Omental fat pad (tissue), 4 donors: ENCODE results near the gene MORC1. TPM values are rescaled to one million over a fixed set of nuclear protein-coding genes. Genes with fewer than 3 reads are reported as not detected.

Experiments
- ATAC-seq: fragments of 150-250 bp; one replicate; pipeline ENCODE4 v1.9.1; 2016; ENCODE audit warnings: mild to moderate bottlenecking, moderate library complexity; ENCODE audit not compliant: low FRiP score
- DNase-seq: peaks from one replicate; pipeline ENCODE4 v3.0.0-alpha.2; 2019; ENCODE audit warnings: low spot score
- CTCF ChIP-seq, 3 donors: fragments of 450-650 bp; IDR thresholded peaks; one replicate each; pipeline ENCODE4 v1.5.1; 2016 to 2017; ENCODE audit warnings: antibody characterized with exemption in 3 of 3, mild to moderate bottlenecking in 3 of 3, moderate library complexity in 2 of 3
- total RNA-seq, 4 donors: library from RNA; depleted of rRNA; stranded (reverse); fragments of >200 nt; gene quantifications; one replicate each; pipeline ENCODE4 v1.1.0, GENCODE V29; 2016

MORC1 gene
- total RNA-seq, 4 donors from 2014 or later, result 0.09 TPM; not detected in 3

- no peak for TF ChIP-seq CTCF (IDR thresholded peaks at IDR 0.05)
- ATAC-seq (no peak), DNase-seq (no peak)
Observed at GRCh38 chr3:109127553-109127952, 9.6 kb upstream of the MORC1 start.

- ATAC-seq (no peak), DNase-seq (no peak)
- no peak for TF ChIP-seq CTCF (IDR thresholded peaks at IDR 0.05)
Observed at GRCh38 chr3:109125902-109126301, 8.0 kb upstream of the MORC1 start.

- ATAC-seq (no peak), DNase-seq (no peak)
- no peak for TF ChIP-seq CTCF (IDR thresholded peaks at IDR 0.05)
Observed at GRCh38 chr3:109122690-109123089, 4.8 kb upstream of the MORC1 start.

GRCh38 chr3:109118584-109118983 lies 650 bp upstream of the MORC1 start:
- no peak for ATAC-seq
- no peak for DNase-seq
- TF ChIP-seq CTCF (IDR thresholded peaks at IDR 0.05), result no peak

- no peak for TF ChIP-seq CTCF (IDR thresholded peaks at IDR 0.05)
- DNase-seq (no peak), ATAC-seq (no peak)
Observed at GRCh38 chr3:109116031-109116430, 1.9 kb downstream of the MORC1 start.

GRCh38 chr3:109115451-109115850 lies 2.5 kb downstream of the MORC1 start:
- TF ChIP-seq CTCF (IDR thresholded peaks at IDR 0.05), result no peak
- ATAC-seq, result no peak
- DNase-seq, result no peak

- no peak for TF ChIP-seq CTCF (IDR thresholded peaks at IDR 0.05)
- no peak for DNase-seq
- no peak for ATAC-seq
Observed at GRCh38 chr3:109114746-109115145, 3.2 kb downstream of the MORC1 start.
